GM21786 (cell line): ENCODE measurements around the gene ZNF600.
"Not testable (repeated sequence)": the region's sequence is repeated elsewhere in the genome, so short reads cannot be mapped to it uniquely, and the experiment has no call there.

ENCODE experiments used
- ATAC-seq: cut with Tn5 transposase; IDR thresholded peaks from one replicate; pipeline ENCODE4 v1.9.1; 2021; ENCODE audit not compliant: unreplicated experiment

ZNF600 gene

GRCh38 chr19:52742516-52742915, 44.1 kb downstream of the ZNF600 start:
- no peak for ATAC-seq

GRCh38 chr19:52741951-52742485, 44.6 kb downstream of the ZNF600 start:
- no peak for ATAC-seq

- not testable (repeated sequence) for ATAC-seq
Observed at GRCh38 chr19:52741371-52741770, 45.2 kb downstream of the ZNF600 start.

- ATAC-seq: no peak
Observed at GRCh38 chr19:52739576-52739975, 47.0 kb downstream of the ZNF600 start.

GRCh38 chr19:52735734-52736133, 50.9 kb downstream of the ZNF600 start:
- ATAC-seq: no peak

- ATAC-seq: peak; percentile 90
Observed at GRCh38 chr19:52734893-52735661, 51.5 kb downstream of the ZNF600 start, which contains the start of gene ZNF611. ZNF611 (minus strand) TSS chr19:52735044; CDS start chr19:52715894, 19,150 bp downstream.

- ATAC-seq: peak; percentile 19
Observed at GRCh38 chr19:52734331-52734892, 52.2 kb downstream of the ZNF600 start.

- not testable (repeated sequence) for ATAC-seq
Observed at GRCh38 chr19:52726051-52726450, 60.5 kb downstream of the ZNF600 start.

GRCh38 chr19:52725528-52725961, 61.0 kb downstream of the ZNF600 start:
- ATAC-seq: no peak

GRCh38 chr19:52724701-52725514, 61.7 kb downstream of the ZNF600 start:
- ATAC-seq: no peak

- not testable (repeated sequence) for ATAC-seq
Observed at GRCh38 chr19:52723907-52724598, 62.5 kb downstream of the ZNF600 start.

GRCh38 chr19:52722062-52723003, 64.3 kb downstream of the ZNF600 start:
- ATAC-seq: no peak

GRCh38 chr19:52720541-52720940, 66.0 kb downstream of the ZNF600 start:
- not testable (repeated sequence) for ATAC-seq

GRCh38 chr19:52716522-52716921, 70.1 kb downstream of the ZNF600 start:
- ATAC-seq: no peak

- not testable (repeated sequence) for ATAC-seq
Observed at GRCh38 chr19:52715902-52716301, 70.7 kb downstream of the ZNF600 start.

- not testable (repeated sequence) for ATAC-seq
Observed at GRCh38 chr19:52715330-52715729, 71.3 kb downstream of the ZNF600 start.
